Mucosa of descending colon (tissue), 3 donors: ENCODE results near the gene GADD45B. TPM values are rescaled to one million over a fixed set of nuclear protein-coding genes. Genes with fewer than 3 reads are reported as not detected.

Experiments
- ATAC-seq: fragments of 200-7000 bp; cut with Tn5 transposase; one replicate; pipeline ENCODE4 v1.9.1; 2020; ENCODE audit warnings: mild to moderate bottlenecking, moderate library complexity
- DNase-seq, 3 donors: peaks; one replicate each; pipeline ENCODE4 v3.0.0-alpha.2; 2020
- H3K36me3 ChIP-seq: fragments of 200-600 bp; one replicate; pipeline ENCODE4 v1.8.0; 2021; ENCODE audit warnings: low read depth, mild to moderate bottlenecking
- H3K4me1 ChIP-seq: fragments of 200-600 bp; one replicate; pipeline ENCODE4 v1.8.0; 2021; ENCODE audit warnings: low read depth, mild to moderate bottlenecking
- H3K4me3 ChIP-seq: fragments of 200-600 bp; one replicate; pipeline ENCODE4 v1.8.0; 2021; ENCODE audit warnings: mild to moderate bottlenecking
- H3K9me3 ChIP-seq: fragments of 200-600 bp; one replicate; pipeline ENCODE4 v1.8.0; 2021; ENCODE audit warnings: mild to moderate bottlenecking
- intact Hi-C, 2 donors: fragments of 100-400 bp; cut with DNase I in 1 of 2; cut with micrococcal nuclease in 1 of 2; formaldehyde crosslinking; loops; one replicate each; pipeline versions ENCODE4 v1.11.0 to v1.11.1; 2022; cut with DNase I, micrococcal nuclease
- total RNA-seq, 3 donors: library from RNA; stranded (reverse); fragmentation: NEBNext Ultra II Directional in 2 of 3; extraction: Animal tissue kit (Norgen Biotek cat#: 25700) in 2 of 3; gene quantifications; one replicate each; pipeline versions ENCODE4 v1.2.1 to v1.2.4, GENCODE V29; 2021 to 2023
- TF ChIP-seq, protein P1 (sequence below): fragments of 200-600 bp; IDR thresholded peaks from one replicate; pipeline ENCODE4 v1.8.0; 2022; ENCODE audit warnings: antibody characterized with exemption, mild to moderate bottlenecking
- donor health status: DM: no; HTN: no; CAD: no; lungs with moderate emphysema.
- donor health status: DM: no; HTN: no; CAD: no.
- donor health status: DM: no; HTN: yes; CAD: no.

The GADD45B gene
- total RNA-seq, 3 donors from 2014 or later = 30.6 to 45.5 (median 35.9) TPM

DNA sequence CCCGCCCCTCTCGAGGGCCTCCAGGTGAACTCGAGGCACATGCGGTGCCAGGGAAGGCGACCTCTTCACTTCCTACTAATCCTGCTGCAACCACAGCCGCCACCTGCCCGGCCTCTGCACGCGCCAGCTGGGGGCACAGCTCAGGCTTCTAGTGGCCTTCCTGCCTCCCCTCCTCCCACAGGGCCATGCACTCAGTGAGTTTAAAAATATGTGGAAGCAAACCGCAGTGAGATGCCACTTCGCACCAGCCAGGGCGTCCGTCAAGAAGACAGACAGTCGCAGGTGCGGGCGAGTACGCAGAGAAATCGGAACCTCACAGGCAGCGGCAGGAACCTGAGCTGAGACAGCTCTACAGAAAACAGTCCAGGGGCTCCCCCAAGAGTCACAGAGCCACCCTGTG lies 29.5 kb upstream of the GADD45B start:
- H3K4me1 ChIP-seq = no peaks in the 10 kb centered on the region
- H3K4me3 ChIP-seq = no peak overlapping the region
- no peaks in the 10 kb centered on the region for H3K9me3 ChIP-seq
- DNase-seq = no peak
- intact Hi-C loops = no loop called here
- no peaks in the 10 kb centered on the region for H3K36me3 ChIP-seq
- TF ChIP-seq, protein P1, sequence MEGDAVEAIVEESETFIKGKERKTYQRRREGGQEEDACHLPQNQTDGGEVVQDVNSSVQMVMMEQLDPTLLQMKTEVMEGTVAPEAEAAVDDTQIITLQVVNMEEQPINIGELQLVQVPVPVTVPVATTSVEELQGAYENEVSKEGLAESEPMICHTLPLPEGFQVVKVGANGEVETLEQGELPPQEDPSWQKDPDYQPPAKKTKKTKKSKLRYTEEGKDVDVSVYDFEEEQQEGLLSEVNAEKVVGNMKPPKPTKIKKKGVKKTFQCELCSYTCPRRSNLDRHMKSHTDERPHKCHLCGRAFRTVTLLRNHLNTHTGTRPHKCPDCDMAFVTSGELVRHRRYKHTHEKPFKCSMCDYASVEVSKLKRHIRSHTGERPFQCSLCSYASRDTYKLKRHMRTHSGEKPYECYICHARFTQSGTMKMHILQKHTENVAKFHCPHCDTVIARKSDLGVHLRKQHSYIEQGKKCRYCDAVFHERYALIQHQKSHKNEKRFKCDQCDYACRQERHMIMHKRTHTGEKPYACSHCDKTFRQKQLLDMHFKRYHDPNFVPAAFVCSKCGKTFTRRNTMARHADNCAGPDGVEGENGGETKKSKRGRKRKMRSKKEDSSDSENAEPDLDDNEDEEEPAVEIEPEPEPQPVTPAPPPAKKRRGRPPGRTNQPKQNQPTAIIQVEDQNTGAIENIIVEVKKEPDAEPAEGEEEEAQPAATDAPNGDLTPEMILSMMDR = no peak
- no peak for ATAC-seq

DNA sequence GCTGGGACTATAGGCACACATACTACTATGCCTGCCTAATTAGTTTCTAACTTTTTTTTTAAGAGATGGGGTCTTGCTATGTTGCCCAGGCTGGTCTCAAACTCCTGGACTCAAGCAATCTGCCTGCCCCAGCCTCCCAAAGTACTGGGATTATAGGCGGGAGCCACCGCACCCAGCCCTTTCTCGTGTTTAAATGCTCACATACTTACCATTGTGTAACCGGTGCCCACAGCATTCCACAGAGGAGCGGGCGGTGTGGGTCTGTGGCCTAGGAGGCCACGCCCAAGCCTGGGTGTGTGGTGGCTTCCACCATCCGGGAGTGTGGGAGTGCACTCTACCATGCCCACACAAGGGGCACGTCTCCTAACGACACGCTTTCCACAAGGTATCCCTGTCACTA lies 26.9 kb upstream of the GADD45B start:
- ATAC-seq (no peak), DNase-seq (no peak)
- intact Hi-C loops = no loop called here
- Histone ChIP-seq H3K4me3 (no peak overlapping the region), H3K36me3 (no peaks in the 10 kb centered on the region), H3K9me3 (no peaks in the 10 kb centered on the region), H3K4me1 (no peaks in the 10 kb centered on the region)
- TF ChIP-seq, protein P1 = no peak

DNA sequence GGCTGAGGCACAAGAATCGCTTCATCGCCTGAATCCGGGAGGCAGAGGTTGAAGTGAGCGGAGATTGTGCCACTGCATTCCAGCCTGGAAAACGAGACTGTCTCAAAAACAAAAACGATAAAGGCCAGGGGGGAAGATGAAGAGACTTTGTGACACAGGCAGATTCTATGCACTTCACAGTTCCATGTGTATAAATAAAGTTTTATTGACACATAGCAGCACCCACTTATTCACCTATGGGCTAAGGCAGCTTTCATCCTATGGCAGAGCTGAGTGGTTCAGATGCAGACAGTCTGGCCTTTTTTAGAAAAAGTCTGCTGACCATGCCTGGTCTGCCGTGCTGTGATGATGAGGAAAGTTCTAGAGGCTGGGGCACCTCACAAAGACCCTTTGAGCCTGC lies 24.8 kb upstream of the GADD45B start:
- intact Hi-C loops = no loop called here
- H3K36me3 ChIP-seq = no peaks in the 10 kb centered on the region
- H3K4me1 ChIP-seq = peaks cover 7% of the 10 kb centered on the region
- no peak overlapping the region for H3K4me3 ChIP-seq
- ATAC-seq (no peak), DNase-seq (no peak)
- TF ChIP-seq, protein P1 = no peak
- no peaks in the 10 kb centered on the region for H3K9me3 ChIP-seq

DNA sequence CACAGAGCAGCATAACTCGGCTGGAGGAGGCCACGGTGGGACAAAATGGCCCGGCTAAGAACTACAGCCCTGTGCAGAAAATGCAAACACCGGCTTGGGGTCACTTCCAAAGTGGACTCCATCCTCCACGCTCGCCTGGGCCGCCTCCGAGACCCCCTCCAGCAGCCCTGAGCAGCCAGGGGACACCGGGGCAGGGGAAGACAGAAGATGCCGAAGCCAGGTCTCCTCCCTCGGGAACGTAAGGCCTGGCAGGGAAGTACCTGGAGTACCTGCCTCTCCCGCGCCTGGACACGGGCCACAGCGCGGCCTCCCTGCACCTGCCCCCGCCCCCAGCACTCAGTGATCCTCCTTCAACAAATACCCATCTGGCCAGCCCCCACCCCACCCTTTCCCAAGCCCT lies 24.2 kb upstream of the GADD45B start:
- DNase-seq = no peak
- Histone ChIP-seq H3K4me1 (peaks cover 7% of the 10 kb centered on the region), H3K36me3 (no peaks in the 10 kb centered on the region), H3K4me3 (no peak overlapping the region), H3K9me3 (no peaks in the 10 kb centered on the region)
- no peak for ATAC-seq
- TF ChIP-seq, protein P1 = no peak
- intact Hi-C loops = no loop called here

DNA sequence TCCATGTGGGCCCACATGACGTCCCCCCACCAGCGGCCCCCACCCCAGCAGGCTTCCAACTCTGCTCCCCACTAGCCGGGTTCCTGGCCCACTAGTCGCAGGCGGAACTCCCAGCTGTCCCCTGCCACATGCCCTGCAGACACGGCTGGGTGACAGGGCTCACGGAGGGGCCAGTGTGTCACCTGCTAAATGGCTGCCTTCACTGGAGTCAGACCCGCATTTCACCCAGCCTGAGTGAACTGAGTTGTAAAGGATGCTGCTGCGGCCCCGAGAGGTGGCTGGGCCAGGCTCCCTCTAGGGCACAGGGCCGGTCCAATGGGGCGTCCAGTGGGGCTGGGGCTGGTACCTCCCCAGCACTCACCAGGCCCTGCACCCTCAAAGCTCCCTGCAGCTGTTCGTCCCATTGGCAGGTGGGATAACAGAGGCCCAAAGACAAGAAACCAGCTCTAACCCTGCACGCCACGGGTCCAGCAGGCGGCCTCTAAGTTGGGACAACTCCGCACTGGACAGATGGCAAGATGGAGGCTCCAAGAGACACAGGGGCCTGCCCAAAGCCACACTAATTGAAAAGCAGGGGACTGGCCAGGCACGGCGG lies 22.4 kb upstream of the GADD45B start:
- intact Hi-C loops = no loop called here
- H3K4me1 ChIP-seq = peaks cover 11% of the 10 kb centered on the region
- DNase-seq = no peak
- no peak for ATAC-seq
- H3K4me3 ChIP-seq = no peak overlapping the region
- H3K36me3 ChIP-seq = no peaks in the 10 kb centered on the region
- H3K9me3 ChIP-seq = no peaks in the 10 kb centered on the region
- TF ChIP-seq, protein P1 = no peak
